ENCODE measurements around the gene ZFAND4. TPM values are rescaled to one million over a fixed set of nuclear protein-coding genes. Genes with fewer than 3 reads are reported as not detected.
"Not testable (repeated sequence)": the region's sequence is repeated elsewhere in the genome, so short reads cannot be mapped to it uniquely, and the experiment has no call there.

ZFAND4 gene
- total RNA-seq, 8 experiments from 2014 or later = 5.1 to 14.4 (median 9.0) TPM

- no peak for ATAC-seq (replicated peaks in 6 of 8)
- in situ Hi-C loops (cut with MboI; ENCODE audit: low pct_unique_long_range_greater_than_20kb in 2 of 9, low sequenced_read_pairs in 9 of 9, unreplicated experiment in 9 of 9) = no loop called here
- no peaks in the 10 kb centered on the region for H3K4me1 ChIP-seq (replicated peaks in 1 of 2)
- 44 to 100% (median 85%) methylated on average over 1 to 7 of the region's 8 CpGs; no CpG with 5 or more reads in 1 of the 10 experiments for WGBS, 10 experiments
- no peak overlapping the region for H3K27ac ChIP-seq
- no peak overlapping the region for H3K4me3 ChIP-seq
These were observed 92.0 kb downstream of the ZFAND4 start for GRCh38 chr10:45580371-45581215.

- ATAC-seq (replicated peaks in 6 of 8) = no peak
- Histone ChIP-seq H3K4me3 (no peak overlapping the region), H3K27ac (no peak overlapping the region), H3K4me1 (replicated peaks in 1 of 2) (no peaks in the 10 kb centered on the region)
- 44 to 100% (median 89%) methylated on average over 2 of the region's 2 CpGs; no CpG with 5 or more reads in 1 of the 10 experiments for WGBS, 10 experiments
- in situ Hi-C loops (cut with MboI; ENCODE audit: low pct_unique_long_range_greater_than_20kb in 2 of 9, low sequenced_read_pairs in 9 of 9, unreplicated experiment in 9 of 9) = no loop called here
These were observed 94.1 kb downstream of the ZFAND4 start for GRCh38 chr10:45578384-45578971.

GRCh38 chr10:45575966-45576597 is 96.5 kb downstream of the ZFAND4 start:
- Histone ChIP-seq H3K4me1 (replicated peaks in 1 of 2) (no peaks in the 10 kb centered on the region), H3K4me3 (no peak overlapping the region), H3K27ac (no peak overlapping the region)
- in situ Hi-C loops (cut with MboI; ENCODE audit: low pct_unique_long_range_greater_than_20kb in 2 of 9, low sequenced_read_pairs in 9 of 9, unreplicated experiment in 9 of 9) = no loop called here
- 60 to 100% (median 94%) methylated on average over 1 to 3 of the region's 3 CpGs; no CpG with 5 or more reads in 3 of the 10 experiments for WGBS, 10 experiments
- ATAC-seq (replicated peaks in 6 of 8) = no peak

GRCh38 chr10:45575032-45575761 is 97.4 kb downstream of the ZFAND4 start:
- ATAC-seq (replicated peaks in 6 of 8); H3K4me1 ChIP-seq (replicated peaks in 1 of 2); in situ Hi-C loops (cut with MboI; ENCODE audit: low pct_unique_long_range_greater_than_20kb in 2 of 9, low sequenced_read_pairs in 9 of 9, unreplicated experiment in 9 of 9); H3K27ac ChIP-seq; H3K4me3 ChIP-seq: not testable (repeated sequence)
- 63 to 91% (median 75%) methylated on average over 6 to 11 of the region's 11 CpGs for WGBS, 10 experiments

- ATAC-seq (replicated peaks in 6 of 8) = no peak
- Histone ChIP-seq H3K4me1 (replicated peaks in 1 of 2) (no peaks in the 10 kb centered on the region), H3K4me3 (no peak overlapping the region), H3K27ac (no peak overlapping the region)
- 84 to 100% (median 93%) methylated on average over 1 to 3 of the region's 3 CpGs for WGBS, 10 experiments
- in situ Hi-C loops (cut with MboI; ENCODE audit: low pct_unique_long_range_greater_than_20kb in 2 of 9, low sequenced_read_pairs in 9 of 9, unreplicated experiment in 9 of 9) = no loop called here
These were observed 103.1 kb downstream of the ZFAND4 start for GRCh38 chr10:45569471-45569870.

- in situ Hi-C loops (cut with MboI; ENCODE audit: low pct_unique_long_range_greater_than_20kb in 2 of 9, low sequenced_read_pairs in 9 of 9, unreplicated experiment in 9 of 9) = no loop called here
These were observed 106.2 kb downstream of the ZFAND4 start for GRCh38 chr10:45566415-45566814.

More at GRCh38 chr10:45566415-45566814, 106.2 kb downstream of the ZFAND4 start:
- WGBS, 10 experiments = 29 to 100% (median 75%) methylated on average over 1 to 3 of the region's 3 CpGs; no CpG with 5 or more reads in 2 of the 10 experiments
- Histone ChIP-seq H3K4me3 (no peak overlapping the region), H3K27ac (no peak overlapping the region), H3K4me1 (replicated peaks in 1 of 2) (no peaks in the 10 kb centered on the region)
- no peak for ATAC-seq (replicated peaks in 6 of 8)

Other genes starting within 250 kb of the ZFAND4 start
- 10 to 100 TPM in 7 of 8 experiments, 1 to 10 TPM in 1; 9.4 to 40.3 (median 27.5) TPM for gene WASHC2C, start 54.5 kb upstream of the ZFAND4 start, total RNA-seq
- gene AGAP4, start 174.7 kb upstream of the ZFAND4 start, total RNA-seq = 10 to 100 TPM in 5 of 8 experiments, 1 to 10 TPM in 3; 7.9 to 21.3 (median 12.8) TPM

All from motor neuron (in vitro differentiated cells).